Glomerular endothelial cell (primary cell): ENCODE data around the gene FOXR1. TPM values are rescaled to one million over a fixed set of nuclear protein-coding genes. Genes with fewer than 3 reads are reported as not detected.

Source experiments
- DNase-seq: peaks from one replicate; pipeline ENCODE4 v3.0.0-alpha.2; 2011; ENCODE audit warnings: low read depth, low spot score; ENCODE audit errors: extremely low read depth
- total RNA-seq: library from RNA; depleted of rRNA; stranded (reverse); fragments of >200 nt; gene quantifications from 2 replicates; pipeline ENCODE4 v1.2.3, GENCODE V29; 2015

The FOXR1 gene
- not detected in 2 replicates for total RNA-seq

- DNase-seq: no peak
Observed at GRCh38 chr11:118971646-118972045, at the start of gene FOXR1. Gene FOXR1, plus strand, starts transcription at chr11:118971761. Its CDS starts 171 bp downstream, at chr11:118971932.

- no peak for DNase-seq
Observed at GRCh38 chr11:118921929-118922744, 49.4 kb upstream of the FOXR1 start.

- DNase-seq: no peak
Observed at GRCh38 chr11:118922745-118923627, 48.6 kb upstream of the FOXR1 start.

- no peak for DNase-seq
Observed at GRCh38 chr11:118923721-118924587, 47.6 kb upstream of the FOXR1 start.

GRCh38 chr11:118924591-118925585 lies 46.7 kb upstream of the FOXR1 start:
- DNase-seq: no peak

GRCh38 chr11:118927554-118928100 lies 43.9 kb upstream of the FOXR1 start:
- DNase-seq: no peak

- no peak for DNase-seq
Observed at GRCh38 chr11:118928101-118928869, 43.3 kb upstream of the FOXR1 start.

- DNase-seq: no peak
Observed at GRCh38 chr11:118928870-118929500, 42.6 kb upstream of the FOXR1 start.

GRCh38 chr11:118929501-118930093 lies 42.0 kb upstream of the FOXR1 start:
- DNase-seq: no peak

GRCh38 chr11:118930094-118930712 lies 41.4 kb upstream of the FOXR1 start:
- DNase-seq: no peak

- DNase-seq: no peak
Observed at GRCh38 chr11:118931571-118931970, 40.0 kb upstream of the FOXR1 start.

GRCh38 chr11:118933486-118933885 lies 38.1 kb upstream of the FOXR1 start:
- DNase-seq: no peak

GRCh38 chr11:118935376-118935775 lies 36.2 kb upstream of the FOXR1 start:
- DNase-seq: no peak

- DNase-seq: no peak
Observed at GRCh38 chr11:118938491-118939403, 32.8 kb upstream of the FOXR1 start.

GRCh38 chr11:118939404-118939915 lies 32.1 kb upstream of the FOXR1 start:
- no peak for DNase-seq
